GM10847 (cell line): Measurements from ENCODE around the gene LSAMP.

Experiments used
- POLR2A ChIP-seq: IDR thresholded peaks from 2 replicates; pipeline ENCODE4 v1.6.1; 2011; ENCODE audit not compliant: insufficient read length; ENCODE audit errors: extremely low read depth

The LSAMP gene

DNA sequence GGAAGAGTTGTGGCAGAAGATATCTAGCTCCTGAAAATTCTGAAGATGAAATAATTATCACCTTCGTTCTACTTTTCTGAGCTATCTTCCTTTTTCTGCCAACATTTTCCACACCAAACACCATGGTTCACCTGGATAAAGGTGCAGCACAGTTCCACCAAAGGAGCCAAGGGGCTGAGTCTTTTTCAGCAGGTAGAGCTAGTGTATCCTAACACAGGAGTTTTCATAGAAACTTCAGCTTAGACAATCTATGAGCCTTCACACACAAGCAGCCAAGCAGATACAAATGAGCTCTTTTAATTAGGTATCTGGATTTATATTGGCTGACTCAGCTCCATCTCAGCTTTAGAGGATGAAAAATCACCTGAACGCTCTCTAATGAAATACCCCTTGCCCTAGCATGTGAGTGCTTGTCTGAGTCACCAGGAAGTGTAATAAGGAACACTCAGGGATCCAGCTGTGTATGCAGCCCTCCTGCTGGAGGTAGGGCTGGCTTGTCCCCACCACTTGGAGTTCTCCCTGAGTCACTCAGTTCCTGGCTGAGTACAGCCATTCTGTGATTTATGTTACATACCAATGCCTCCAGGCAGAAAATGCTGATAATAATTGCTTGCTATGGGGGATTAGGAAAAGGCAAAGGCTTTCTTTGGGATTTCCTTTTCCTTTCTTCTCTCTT is 385.7 kb downstream of the LSAMP start:
- no peak for TF ChIP-seq POLR2A

DNA sequence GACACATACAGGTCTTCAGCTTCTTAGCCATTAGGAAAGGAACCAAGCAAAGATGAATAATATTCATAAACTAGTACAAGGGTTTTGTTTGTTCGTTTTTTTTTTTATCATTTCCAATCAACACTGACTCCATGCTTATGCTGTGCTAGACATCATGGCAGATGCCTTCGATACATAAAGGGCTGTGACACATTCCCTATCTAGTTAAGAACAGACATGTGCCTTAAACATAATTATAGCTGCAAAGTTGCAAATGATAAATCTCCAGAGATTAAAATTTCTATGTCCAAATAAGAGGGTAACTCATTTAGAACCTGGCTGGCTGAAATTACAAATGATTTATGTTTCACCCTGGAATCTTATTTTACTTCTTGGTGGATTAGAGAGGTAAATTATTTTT is 386.4 kb downstream of the LSAMP start:
- TF ChIP-seq POLR2A = no peak

DNA sequence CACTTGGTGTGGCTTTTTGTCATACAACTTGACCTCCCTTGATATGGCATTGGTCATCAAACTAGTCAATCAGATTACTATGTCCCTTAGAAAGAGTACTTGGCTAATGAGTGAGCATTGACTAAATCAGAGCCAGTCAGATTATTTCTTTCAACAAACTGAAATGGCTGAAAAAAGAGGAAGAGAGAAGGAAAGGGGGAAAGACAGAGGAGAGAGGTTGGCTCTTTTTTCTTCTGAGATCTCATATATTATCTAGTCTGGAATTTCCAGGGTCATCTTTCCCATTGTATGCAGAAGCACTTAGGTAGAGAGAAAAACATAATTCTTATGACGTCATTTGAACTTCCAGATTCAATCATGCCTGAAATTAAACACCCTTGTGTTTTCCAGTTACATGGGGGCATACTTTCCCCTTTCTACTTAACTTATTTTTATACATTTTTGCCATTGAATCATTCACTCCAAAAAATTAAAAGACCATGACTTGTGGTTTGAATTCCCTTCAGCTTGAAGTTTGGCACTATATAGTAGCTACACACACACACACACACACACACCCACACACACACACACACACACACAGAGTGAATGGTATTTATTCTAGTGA is 387.8 kb downstream of the LSAMP start:
- TF ChIP-seq POLR2A = no peak

DNA sequence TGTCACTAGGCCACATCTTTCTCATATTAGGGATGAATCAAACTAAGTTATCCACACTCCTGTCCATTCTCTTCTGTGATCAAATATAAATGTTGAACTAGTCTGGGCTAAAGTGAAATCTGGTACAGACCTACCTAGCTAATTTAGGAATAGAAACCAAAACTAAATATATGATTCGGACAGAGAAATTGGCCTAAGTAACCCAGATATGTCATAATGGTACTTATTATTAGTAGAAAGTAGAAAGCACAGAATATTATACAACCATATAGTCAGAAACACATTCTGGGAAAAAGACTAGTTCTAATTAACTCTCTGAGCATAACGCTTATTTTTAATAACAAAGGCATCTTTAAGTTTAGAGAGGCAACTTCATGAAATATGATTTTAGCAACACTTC is 389.0 kb downstream of the LSAMP start:
- TF ChIP-seq POLR2A = no peak

DNA sequence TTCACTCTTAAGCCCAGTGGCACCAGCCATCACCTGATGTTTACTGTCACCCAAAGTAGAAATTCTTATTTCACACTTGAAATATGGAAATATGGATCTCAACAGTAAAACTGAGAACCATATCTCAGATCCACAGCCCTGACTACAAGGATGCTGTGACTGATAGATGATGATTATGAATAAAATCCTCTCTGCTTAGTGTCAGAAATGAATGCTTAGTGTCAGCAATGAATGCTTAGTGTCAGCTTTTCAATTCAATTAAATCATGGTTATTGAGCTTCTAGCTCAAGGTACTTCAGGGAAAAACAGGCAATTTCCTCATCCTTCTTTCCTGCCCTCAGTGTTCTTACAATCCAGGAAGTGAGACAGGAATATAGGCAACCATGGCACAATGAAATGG is 392.3 kb downstream of the LSAMP start:
- TF ChIP-seq POLR2A = no peak

DNA sequence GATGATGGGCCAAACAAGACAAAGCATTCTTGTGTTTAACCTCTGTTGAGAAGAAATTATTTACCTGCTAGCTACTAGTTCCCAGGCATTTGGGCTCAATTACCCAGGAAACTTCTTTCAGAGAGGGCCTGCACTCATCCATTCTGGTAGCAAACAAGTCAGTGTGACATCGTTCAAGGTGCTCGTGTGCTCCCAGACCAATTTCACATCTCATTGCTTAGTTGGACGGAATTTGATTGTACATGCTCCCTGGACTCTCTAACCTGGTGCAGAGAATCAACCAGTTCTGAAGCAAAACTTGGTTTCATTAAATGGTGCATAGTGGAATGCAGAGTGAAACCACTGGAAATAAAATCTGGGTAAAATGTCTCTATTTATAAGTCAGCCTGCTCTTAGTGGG is 392.7 kb downstream of the LSAMP start:
- no peak for TF ChIP-seq POLR2A

DNA sequence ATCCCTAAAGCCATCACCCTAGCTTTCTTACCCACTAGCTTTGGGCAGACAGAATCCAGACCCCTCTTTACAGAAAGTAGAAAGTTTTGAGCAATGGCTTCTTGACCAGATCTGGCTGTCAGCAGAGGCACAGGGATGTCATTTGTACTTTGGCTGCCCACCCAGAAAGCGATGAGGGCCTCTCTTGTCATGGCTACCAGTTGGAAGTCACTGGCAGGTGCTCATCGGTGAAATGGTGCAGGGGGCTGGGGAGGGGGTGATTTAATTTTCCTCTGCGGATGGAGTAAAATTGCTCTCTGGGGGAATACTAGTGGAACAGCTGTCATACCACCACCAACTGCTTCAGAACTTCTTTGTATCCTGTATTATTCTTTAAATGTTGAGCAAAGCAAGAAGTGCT is 393.7 kb downstream of the LSAMP start:
- no peak for TF ChIP-seq POLR2A

DNA sequence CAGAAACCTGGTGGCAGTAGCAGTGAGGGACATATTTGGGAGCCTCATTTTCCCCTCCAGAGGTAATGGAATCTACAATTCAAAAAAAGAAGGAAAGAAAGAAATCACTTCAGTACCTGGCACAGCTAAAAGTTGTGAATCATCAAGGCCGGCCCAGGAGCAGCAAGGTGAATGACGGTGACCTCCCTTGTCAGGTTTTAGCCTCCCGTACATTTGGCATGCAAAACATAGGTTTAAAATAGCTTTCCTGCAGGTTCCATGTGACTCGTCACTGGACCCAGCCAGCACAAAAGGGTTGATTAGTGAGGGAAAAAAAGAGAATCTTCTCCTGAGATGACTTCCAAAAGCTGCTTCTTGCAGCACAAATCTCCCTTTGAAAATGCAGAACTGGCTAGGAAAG is 394.2 kb downstream of the LSAMP start:
- TF ChIP-seq POLR2A = no peak

DNA sequence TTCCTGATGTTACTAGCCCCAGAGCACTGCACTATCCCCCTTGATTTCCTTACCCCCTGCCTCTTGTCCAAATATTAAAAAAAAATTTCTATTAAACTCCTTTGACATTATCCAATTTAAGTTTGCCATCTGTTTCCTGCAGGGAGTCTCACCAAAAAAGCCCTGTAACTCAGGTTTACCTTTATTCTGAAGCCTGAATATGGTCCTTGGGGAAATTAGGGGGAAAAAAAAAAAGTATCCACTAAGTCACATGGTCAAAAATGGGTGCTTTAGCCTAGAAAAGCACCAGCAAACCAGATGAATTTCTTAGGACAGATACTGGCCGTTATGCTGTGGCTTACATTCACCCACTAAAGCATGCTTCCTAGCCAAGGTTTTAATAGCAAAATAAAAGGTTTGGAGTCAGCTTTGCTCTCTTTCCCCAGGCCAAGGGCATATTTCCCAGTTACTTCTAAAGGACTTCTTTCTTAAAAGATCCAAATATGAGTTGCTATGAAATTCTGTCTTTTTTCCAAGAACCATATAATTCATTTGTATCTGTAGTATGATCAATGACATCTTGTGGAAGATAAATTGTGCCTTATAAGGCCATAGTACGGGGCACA is 394.9 kb downstream of the LSAMP start:
- TF ChIP-seq POLR2A = no peak

DNA sequence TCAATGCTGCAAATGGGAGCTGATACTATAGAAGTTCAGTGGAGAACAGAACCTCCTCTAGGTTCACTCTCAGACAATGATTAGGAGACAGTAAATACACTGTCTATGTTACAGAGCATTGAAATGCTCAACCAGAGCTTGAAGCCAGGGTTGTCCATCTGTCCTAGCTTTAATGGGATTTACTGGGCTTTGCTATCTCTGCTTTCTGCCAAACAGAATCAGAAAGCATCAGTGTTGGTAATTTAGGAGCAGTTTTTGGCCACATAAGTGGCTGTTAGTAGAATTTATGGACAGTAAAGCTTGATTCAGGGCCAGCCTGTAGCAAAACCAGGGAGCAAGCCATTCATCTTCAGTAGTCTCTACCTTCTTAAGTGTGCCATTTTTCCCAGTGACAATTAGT is 396.3 kb downstream of the LSAMP start:
- TF ChIP-seq POLR2A = no peak

DNA sequence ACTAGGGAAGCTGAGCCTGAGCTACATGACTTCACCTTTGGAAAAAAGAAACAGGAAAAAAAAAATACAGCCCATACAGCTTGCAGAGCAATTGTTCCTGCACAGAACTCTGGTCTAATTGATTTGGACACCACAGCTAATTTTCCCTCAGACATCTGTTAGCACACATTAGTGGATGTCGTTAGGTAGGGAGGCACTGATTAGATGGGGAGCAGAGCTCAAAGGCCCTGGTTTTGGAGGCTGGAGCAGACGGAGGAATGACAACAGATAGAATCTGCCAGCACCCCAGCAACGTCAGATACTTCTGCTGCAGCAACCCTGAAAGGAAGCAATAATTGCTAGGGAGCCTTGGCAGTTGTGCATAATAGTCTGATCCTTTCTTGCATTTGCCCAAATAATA is 398.9 kb downstream of the LSAMP start:
- TF ChIP-seq POLR2A = no peak

DNA sequence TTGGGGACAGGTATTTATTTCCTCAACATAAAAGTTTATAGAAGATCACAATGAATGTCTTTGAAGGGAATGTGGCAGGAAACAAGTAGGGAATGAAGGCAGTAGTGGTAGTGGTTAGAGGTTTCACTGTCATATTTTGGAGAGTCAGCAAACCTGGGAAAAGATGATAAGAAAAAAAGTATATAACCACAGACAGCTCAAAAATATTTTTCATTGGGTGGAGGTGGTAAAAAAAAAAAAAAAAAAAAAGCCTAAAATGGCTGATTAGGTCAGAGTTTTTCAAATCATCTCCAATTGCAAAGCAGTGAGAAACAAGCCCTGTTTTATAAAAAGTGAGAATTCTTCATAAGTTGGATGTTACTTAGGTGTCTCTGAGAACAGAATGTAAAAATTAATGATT is 400.0 kb downstream of the LSAMP start:
- TF ChIP-seq POLR2A = no peak

DNA sequence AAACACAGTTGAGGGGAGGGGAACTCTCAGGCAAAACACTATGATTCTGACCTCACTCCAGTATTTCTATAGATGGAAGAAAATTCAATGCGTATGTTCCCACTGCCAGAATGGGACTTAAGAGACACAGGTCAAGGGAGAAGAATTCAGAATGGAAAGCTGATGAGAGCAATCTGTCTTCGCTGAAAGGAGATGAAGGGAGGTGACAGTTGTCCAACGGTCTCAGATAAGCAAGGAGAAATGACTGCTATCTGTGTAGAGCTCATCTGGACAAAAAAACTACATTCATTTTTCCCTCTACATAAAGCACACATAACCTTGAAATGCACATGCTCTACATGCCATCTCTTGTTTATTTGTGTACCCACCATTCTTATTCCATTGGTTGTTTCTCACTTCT is 405.1 kb downstream of the LSAMP start:
- TF ChIP-seq POLR2A = no peak

DNA sequence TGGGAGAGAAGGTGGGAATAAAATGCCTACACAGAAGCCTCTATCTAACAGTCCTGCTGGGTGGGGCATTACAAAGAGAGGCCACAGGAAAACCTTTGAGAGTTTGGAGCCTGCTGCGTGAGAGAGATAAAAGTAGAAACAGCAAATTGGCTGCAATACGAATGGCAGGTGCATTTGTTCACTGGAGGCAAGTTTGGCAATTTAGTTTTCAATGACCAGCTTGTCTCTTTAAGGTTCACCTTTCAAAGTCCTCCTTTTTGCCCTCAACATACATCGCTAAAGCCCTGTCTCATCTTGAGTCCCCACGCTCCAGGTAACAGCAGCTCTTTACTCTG is 405.7 kb downstream of the LSAMP start:
- no peak for TF ChIP-seq POLR2A

DNA sequence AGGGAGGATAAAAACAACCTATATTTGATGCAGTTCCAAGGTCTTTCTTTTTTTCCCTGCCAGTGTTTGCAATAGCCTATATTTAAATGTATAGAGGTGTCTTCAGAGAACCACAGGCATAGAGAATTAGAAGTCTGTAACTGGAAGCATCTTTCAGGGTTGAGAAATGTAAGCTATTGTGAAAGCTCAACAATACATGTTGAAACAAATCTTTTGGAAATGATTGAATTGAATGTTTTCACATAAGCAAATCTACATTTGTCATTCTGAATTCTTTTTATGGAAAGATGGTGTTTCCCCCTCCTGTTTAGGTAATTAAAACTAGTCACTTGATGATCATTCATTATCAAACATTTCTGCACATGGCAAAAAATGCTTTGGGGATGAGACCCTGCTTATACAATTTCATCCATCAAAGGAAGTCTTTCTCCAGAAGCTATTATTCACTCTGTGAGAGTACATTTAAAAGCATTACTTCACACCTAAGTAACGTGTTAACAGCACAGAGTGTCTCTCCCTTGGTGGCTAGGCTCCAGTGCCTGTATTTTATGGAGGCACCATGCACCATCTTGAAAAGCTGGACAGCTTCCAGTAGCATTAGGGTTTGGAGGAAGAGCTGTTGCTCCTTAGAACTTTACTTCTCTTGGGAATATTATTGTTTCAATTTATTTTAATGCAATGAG is 406.2 kb downstream of the LSAMP start:
- no peak for TF ChIP-seq POLR2A
